Stimulated activated CD8-positive, alpha-beta memory T cell treated with anti-CD3 and anti-CD28 coated beads, Interleukin-2, amount 100 ng/mL, for 48 hours (primary cell): ENCODE measurements around the gene UPF1.

ENCODE experiments used
- DNase-seq, 2 donors: peaks; one replicate each; pipeline ENCODE4 v3.0.0-alpha.2; 2020; ENCODE audit warnings: low read depth in 2 of 2

Gene UPF1

GRCh38 chr19:18857223-18857622 is 25.5 kb downstream of the UPF1 start:
- DNase-seq = no peak

DNA sequence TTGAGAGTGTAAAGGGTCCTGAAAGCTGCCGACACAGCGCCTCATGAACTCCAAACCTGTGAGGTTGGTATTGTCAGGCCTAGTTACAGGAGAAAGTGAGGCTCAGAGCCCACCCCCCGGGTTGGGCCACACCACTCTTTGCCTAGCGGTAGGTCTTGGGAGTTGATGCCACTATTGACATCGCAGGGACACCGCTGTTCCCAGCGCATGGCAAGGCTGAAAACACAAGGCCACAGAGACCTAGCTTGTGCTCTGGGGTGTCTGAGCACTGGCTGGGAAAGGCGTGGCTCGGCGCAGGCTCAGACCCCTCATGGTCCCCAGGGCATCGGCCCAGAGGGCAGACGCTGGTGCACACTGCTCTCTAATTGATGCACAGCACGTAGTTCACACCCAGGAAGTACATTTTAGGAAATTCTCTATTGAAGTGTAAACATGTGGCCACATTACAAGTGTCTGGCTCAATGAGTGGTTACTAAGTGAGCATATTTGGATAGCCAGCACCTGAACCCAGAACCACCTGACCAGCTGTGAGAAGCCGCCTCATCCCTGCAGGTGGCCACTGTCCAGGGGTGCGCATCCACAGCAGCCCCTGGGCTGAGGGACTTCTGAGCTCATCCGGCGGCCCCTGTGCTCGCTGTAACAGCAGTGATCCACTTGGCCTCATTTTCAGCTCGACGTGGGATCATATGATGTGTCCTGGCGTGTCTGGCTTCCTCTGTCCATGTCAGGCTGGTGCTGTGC is 27.3 kb downstream of the UPF1 start:
- no peak for DNase-seq

DNA sequence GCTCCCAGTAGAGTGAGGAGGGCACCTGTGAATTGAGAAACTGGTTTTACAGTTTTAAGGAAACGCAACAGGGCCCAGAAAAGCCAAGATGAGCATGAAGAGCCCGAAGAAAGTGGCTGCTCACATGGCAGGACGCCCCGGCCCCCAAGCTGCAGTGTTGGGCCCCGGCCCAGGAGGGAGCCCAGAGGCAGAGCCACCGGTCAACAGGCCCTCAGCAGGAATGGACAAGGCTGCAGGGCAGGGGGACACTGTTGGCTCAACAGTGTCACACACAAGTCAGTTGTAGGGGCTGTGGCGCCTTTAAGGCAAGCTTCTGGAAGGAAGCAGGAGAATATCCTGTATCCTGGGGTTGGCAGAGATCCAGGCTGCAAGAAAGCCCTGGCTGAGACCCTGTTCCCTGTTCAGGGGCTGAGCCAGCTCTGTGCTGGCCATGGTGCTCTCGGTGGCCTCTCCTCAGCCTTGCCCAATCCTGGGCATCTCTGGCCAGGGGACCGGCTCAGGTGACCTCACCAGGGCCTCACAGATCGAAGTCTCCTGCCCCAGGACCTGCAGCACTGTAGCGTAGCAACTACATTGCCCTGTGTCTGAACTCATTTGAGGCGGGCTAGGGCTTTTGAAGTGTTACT is 28.0 kb downstream of the UPF1 start:
- no peak for DNase-seq

DNA sequence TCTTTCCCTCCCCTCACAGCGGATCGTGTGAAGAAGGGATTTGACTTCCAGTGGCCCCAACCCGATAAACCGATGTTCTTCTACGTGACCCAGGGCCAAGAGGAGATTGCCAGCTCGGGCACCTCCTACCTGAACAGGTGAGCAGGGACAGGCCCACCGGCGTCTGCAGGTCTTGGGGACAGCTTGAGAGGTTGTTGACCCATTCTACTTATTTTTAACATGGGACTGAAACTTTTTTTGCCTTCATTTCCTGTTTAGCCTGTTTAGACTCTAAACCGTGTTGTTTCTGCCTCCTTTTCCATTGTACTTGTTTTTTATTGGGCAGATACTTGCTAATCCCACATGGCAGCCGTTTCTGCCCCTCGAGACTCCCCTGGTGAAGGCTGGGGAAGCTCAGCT is 28.5 kb downstream of the UPF1 start:
- no peak for DNase-seq

GRCh38 chr19:18860725-18861124 is 29.0 kb downstream of the UPF1 start:
- no peak for DNase-seq

DNA sequence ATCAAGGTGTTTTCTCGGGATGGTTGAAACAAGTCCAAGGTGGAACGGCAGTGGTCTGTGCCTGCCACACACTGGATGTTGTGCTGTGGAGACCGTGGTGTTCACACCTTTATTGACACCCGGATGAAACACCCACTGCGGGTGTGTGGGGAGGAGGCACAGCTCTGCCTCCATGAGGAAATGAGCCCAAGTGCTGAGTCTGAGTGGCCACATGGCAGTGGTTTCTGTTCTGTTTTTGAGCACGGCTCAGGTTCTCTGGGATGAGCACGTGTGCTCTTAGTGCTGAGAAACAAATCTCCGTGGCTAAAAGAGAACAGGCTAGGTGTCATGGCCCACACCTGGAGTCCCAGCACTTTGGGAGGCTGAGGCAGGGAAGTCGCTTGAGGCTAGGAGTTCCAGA is 29.5 kb downstream of the UPF1 start:
- DNase-seq = no peak

- DNase-seq = no peak
Observed at GRCh38 chr19:18861917-18862316, 30.2 kb downstream of the UPF1 start.

- DNase-seq = no peak
Observed at GRCh38 chr19:18862976-18863842, 31.4 kb downstream of the UPF1 start.

DNA sequence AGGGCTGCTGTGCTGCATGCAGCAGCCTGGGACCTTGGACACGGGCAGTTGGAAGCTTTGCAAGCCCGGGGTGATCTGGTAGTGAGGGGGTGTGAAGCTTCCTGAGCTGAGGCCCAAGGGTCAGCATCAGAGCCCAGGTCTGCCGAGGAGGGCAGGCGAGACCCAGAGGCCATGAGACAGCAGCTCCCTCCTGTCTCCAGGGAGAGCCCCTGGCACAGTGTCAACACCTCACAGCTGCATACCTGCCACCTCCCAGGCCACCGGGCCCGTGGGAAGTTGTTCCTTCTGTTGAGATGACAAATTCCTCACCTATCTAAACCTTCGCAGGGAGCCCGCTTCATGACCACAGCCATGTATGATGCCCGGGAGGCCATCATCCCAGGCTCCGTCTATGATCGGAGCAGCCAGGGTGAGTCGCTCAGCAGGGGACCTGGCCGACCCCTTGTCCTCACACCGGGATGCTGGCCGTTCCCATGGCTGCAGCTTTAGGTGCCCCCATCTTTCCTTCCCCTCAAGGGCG is 32.1 kb downstream of the UPF1 start:
- DNase-seq = no peak

DNA sequence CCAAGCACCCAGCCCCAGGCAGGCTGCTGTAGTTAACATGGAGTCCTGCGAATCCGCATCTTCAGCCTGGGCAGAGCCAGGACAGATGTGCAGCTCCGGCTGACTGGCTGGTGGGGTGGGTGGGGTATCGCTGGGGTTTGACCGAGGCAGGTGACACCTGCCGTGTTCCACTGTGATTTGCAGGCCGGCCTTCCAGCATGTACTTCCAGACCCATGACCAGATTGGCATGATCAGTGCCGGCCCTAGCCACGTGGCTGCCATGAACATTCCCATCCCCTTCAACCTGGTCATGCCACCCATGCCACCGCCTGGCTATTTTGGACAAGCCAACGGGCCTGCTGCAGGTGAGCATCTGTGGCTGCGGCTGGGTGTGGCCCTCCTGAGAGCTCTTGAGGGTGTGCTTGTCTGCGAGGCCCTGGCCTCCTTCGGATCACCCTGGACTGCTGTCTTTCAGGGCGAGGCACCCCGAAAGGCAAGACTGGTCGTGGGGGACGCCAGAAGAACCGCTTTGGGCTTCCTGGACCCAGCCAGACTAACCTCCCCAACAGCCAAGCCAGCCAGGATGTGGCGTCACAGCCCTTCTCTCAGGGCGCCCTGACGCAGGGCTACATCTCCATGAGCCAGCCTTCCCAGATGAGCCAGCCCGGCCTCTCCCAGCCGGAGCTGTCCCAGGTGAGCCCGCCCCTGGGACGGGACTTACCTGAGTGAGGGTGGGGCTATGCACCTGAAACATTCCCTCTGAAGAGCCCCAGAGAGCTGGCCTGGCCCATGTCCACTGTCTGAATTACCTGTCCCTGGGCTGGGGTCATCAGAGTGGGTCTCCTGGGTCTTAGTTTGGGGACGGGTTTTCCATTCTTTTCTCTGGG is 33.6 kb downstream of the UPF1 start:
- DNase-seq = no peak

DNA sequence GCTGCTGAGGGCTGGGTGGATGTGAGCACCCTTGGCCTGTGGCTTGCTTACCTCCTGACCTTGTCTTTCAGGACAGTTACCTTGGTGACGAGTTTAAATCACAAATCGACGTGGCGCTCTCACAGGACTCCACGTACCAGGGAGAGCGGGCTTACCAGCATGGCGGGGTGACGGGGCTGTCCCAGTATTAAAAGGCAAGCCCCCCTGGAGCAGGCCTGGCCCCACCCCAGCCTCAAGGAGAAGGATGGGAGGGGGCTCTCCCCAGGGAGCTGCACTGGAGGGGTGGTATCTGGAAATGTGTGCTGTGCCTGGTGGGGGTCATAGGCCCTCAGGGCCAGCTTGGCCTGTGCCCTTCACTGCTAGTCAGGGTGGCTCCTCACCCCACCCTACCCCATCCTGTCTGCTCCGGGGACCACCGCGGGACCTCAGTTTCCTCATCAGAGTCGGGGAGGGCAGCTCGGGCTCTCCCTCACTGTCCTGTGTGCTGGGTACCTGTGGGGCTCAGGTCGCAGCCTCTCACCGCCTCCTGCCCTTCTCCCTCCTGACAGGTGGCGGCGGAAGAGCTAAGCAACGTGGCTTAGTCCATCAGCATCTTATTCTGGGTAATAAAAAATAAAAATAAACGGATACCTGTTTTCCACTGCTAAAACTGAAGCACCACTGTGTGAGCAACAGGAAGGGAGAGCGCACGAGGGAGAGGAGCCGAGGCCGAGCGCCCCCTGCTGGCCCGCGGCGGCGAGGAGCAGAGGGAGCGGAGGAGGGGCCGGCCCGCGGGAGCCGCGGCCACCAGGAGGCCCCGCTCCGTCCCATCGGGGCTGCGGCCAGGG is 34.4 kb downstream of the UPF1 start:
- DNase-seq = peak; percentile 52

DNA sequence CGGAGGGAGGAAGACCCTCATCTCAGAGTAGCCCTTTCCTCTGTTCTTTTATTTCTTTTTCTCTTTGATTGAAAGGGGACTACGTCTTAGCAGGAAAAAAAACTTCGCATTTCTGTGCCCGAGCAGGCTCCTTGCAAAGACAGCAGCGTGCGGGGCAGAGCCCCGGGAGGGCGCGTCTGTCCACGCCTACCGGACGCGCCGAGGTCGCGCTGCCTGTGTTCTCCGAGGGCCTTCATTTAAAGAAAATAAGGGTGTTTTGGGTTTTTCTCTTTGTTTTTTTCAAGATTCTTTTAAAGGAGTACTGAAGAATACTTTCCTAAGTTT is 35.0 kb downstream of the UPF1 start:
- DNase-seq = no peak

GRCh38 chr19:18867199-18867598 is 35.4 kb downstream of the UPF1 start:
- DNase-seq = no peak

DNA sequence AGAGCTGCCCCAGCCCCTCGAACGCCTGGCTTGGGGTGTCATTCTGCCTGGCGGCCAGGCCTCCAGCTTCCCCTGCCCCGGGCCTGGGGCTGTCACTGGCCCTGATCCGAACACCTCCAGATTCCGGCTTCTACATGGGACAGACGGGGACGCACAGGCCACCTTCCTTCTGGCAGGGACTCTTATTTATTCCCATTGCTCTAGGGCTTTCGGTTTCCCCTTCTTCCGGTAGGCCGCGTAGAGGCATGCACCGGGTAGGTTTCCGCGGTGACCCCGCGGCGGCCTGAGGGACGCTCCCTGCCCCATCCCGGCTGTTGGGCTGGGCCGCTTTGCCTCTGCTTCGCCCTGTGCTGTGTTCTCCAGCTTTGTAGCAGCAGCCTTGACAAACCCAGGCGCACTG is 36.0 kb downstream of the UPF1 start:
- no peak for DNase-seq

GRCh38 chr19:18868380-18869022 is 36.7 kb downstream of the UPF1 start:
- DNase-seq = no peak

- DNase-seq = no peak
Observed at GRCh38 chr19:18869023-18869618, 37.4 kb downstream of the UPF1 start.

GRCh38 chr19:18869781-18870530 is 38.2 kb downstream of the UPF1 start:
- DNase-seq = no peak

DNA sequence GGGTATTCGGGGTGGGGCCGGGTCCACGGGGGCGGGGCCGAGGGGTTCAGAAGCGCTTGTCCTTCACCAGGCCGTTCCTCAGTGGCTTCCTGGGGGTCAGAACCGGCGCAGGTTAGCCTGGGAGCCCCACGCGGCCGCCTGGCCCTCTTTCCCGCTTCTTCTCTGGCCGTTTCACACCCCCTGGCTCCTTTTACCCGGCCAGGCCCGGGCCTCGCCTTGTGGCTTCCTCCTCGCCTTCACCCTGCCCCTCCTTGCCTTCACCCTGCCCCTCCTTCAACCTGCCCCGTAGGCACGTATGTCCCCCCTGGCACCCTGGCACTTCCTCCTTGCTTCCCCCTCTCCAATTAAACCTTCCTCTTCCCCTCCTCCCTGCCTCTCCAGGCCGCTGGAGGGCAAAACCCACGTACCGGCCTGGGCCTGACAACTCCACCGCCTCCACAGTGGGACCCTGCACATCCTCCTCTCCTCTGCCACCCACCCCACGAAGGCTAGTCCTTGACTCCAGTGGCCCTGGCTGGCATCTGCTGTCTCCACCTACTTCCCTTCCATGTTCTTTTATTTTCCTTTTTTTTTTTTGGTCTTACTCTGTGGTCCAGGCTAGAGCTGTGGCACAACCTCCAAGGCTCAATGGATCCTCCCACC is 38.9 kb downstream of the UPF1 start:
- DNase-seq = no peak

DNA sequence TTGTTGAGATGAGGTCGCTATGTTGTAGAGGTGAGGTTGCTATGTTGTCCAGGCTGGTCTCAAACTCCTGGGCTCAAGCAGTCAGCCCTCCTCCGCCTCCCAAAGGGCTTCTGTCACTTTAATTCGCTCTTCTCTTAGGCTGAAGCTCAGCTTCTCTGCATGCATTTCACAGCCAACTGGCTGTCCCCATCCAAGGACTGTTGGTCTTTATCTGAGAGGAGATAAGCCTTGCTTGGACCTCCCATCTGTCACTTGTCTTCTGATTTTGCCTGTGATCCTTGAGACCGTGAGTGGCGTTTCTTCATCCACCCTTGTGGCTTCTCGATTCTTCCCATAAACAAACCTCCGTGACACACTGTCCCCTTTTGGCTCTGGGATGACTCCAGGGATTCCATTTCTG is 39.8 kb downstream of the UPF1 start:
- DNase-seq = no peak
